H9 (cell line): ENCODE measurements around the gene RNF114. TPM values are rescaled to one million over a fixed set of nuclear protein-coding genes. Genes with fewer than 3 reads are reported as not detected.

Source experiments
- DNase-seq: peaks from one replicate; pipeline ENCODE4 v3.0.0-alpha.2; 2017
- H2AFZ ChIP-seq: one replicate; pipeline ENCODE4 v1.6.1; 2013; ENCODE audit warnings: mild to moderate bottlenecking, low read length, control low read depth, moderate library complexity
- H2AK5ac ChIP-seq: 2 replicates; pipeline ENCODE4 v1.6.1; 2013; ENCODE audit warnings: low read length, control low read depth, mixed read lengths; ENCODE audit not compliant: insufficient read length
- H2BK120ac ChIP-seq: one replicate; pipeline ENCODE4 v1.6.1; 2013; ENCODE audit warnings: low read depth, mild to moderate bottlenecking, low read length, control low read depth, inconsistent platforms; ENCODE audit not compliant: poor library complexity, severe bottlenecking
- H2BK12ac ChIP-seq: 2 replicates; pipeline ENCODE4 v1.6.1; 2013; ENCODE audit warnings: low read length, control low read depth, mixed read lengths, low read depth; ENCODE audit not compliant: insufficient read length
- H2BK15ac ChIP-seq: 2 replicates; pipeline ENCODE4 v1.6.1; 2013; ENCODE audit warnings: low read depth, low read length, control low read depth
- H2BK20ac ChIP-seq: one replicate; pipeline ENCODE4 v1.6.1; 2013; ENCODE audit warnings: low read depth, mild to moderate bottlenecking, low read length, control low read depth, inconsistent platforms; ENCODE audit not compliant: poor library complexity, severe bottlenecking
- H2BK5ac ChIP-seq: 2 replicates; pipeline ENCODE4 v1.6.1; 2013; ENCODE audit warnings: low read length, control low read depth, mixed read lengths; ENCODE audit not compliant: insufficient read length
- H3K14ac ChIP-seq: 2 replicates; pipeline ENCODE4 v1.6.1; 2013; ENCODE audit warnings: low read length, control low read depth; ENCODE audit not compliant: insufficient read depth
- H3K18ac ChIP-seq: 2 replicates; pipeline ENCODE4 v1.6.1; 2013; ENCODE audit warnings: low read depth, mild to moderate bottlenecking, mixed read lengths, low read length, control low read depth; ENCODE audit not compliant: insufficient read length
- H3K23ac ChIP-seq: 2 replicates; pipeline ENCODE4 v1.6.1; 2013; ENCODE audit warnings: low read length, control low read depth, mixed read lengths, low read depth; ENCODE audit not compliant: insufficient read length
- H3K23me2 ChIP-seq: 2 replicates; pipeline ENCODE4 v1.6.1; 2013; ENCODE audit warnings: low read depth, mild to moderate bottlenecking, mixed read lengths, low read length, control low read depth; ENCODE audit not compliant: insufficient read length, poor library complexity, severe bottlenecking
- H3K27ac ChIP-seq: 2 replicates; pipeline ENCODE4 v1.5.1; 2013; ENCODE audit warnings: low read length, control low read depth, mixed read lengths, low read depth; ENCODE audit not compliant: insufficient read length
- H3K27me3 ChIP-seq: 2 replicates; pipeline ENCODE4 v1.6.1; 2013; ENCODE audit warnings: low read length, control low read depth, inconsistent platforms; ENCODE audit not compliant: insufficient read depth
- H3K4ac ChIP-seq: 2 replicates; pipeline ENCODE4 v1.6.1; 2013; ENCODE audit warnings: low read depth, mild to moderate bottlenecking, control low read depth, inconsistent platforms, low read length, moderate library complexity
- H3K4me1 ChIP-seq: 2 replicates; pipeline ENCODE4 v1.6.1; 2013; ENCODE audit warnings: low read length, control low read depth, inconsistent platforms; ENCODE audit not compliant: insufficient read depth
- H3K4me2 ChIP-seq: 2 replicates; pipeline ENCODE4 v1.6.1; 2013; ENCODE audit warnings: low read length, control low read depth, mixed read lengths; ENCODE audit not compliant: insufficient read length, insufficient read depth
- H3K56ac ChIP-seq: 2 replicates; pipeline ENCODE4 v1.6.1; 2013; ENCODE audit warnings: low read depth, mild to moderate bottlenecking, mixed read lengths, low read length, control low read depth; ENCODE audit not compliant: insufficient read length
- H3K79me1 ChIP-seq: 2 replicates; pipeline ENCODE4 v1.6.1; 2013; ENCODE audit warnings: low read depth, mild to moderate bottlenecking, moderate library complexity, low read length, control low read depth, inconsistent platforms; ENCODE audit not compliant: insufficient read depth, poor library complexity, severe bottlenecking
- H3K79me2 ChIP-seq: 2 replicates; pipeline ENCODE4 v1.6.1; 2013; ENCODE audit warnings: low read length, control low read depth, inconsistent platforms; ENCODE audit not compliant: insufficient read depth
- H3K9ac ChIP-seq: 2 replicates; pipeline ENCODE4 v1.6.1; 2013; ENCODE audit warnings: low read length, control low read depth, mixed read lengths; ENCODE audit not compliant: insufficient read length; ENCODE audit errors: extremely low read depth
- H3K9me3 ChIP-seq: one replicate; pipeline ENCODE4 v1.6.1; 2013; ENCODE audit warnings: low read depth, low read length, inconsistent platforms; ENCODE audit not compliant: control insufficient read depth
- H3T11ph ChIP-seq: one replicate; pipeline ENCODE4 v1.6.1; 2013; ENCODE audit warnings: mild to moderate bottlenecking, low read length, control low read depth, inconsistent platforms
- H4K20me1 ChIP-seq: one replicate; pipeline ENCODE4 v1.6.1; 2013; ENCODE audit not compliant: control insufficient read depth, insufficient read length, insufficient read depth
- H4K5ac ChIP-seq: 2 replicates; pipeline ENCODE4 v1.6.1; 2013; ENCODE audit warnings: low read depth, mild to moderate bottlenecking, mixed read lengths, low read length, control low read depth; ENCODE audit not compliant: insufficient read length
- H4K8ac ChIP-seq: replicated peaks from 2 replicates; pipeline ENCODE4 v1.6.1; 2013; ENCODE audit warnings: low read length, control low read depth, mixed read lengths, low read depth; ENCODE audit not compliant: insufficient read length
- H4K91ac ChIP-seq: 2 replicates; pipeline ENCODE4 v1.6.1; 2013; ENCODE audit warnings: low read depth, mild to moderate bottlenecking, moderate library complexity, mixed read lengths, low read length, control low read depth; ENCODE audit not compliant: insufficient read length
- H3K27ac Mint-ChIP-seq, 3 experiments: 2 replicates in 2 of 3; 3 replicates in 1 of 3; pipeline ENCODE4 v1.8.0; 2020 to 2021; ENCODE audit warnings: mixed read lengths in 3 of 3, mild to moderate bottlenecking in 1 of 3, moderate library complexity in 1 of 3
- H3K27me3 Mint-ChIP-seq: 2 replicates; pipeline ENCODE4 v1.8.0; 2021; ENCODE audit warnings: low read depth, mild to moderate bottlenecking, moderate library complexity, mixed read lengths
- H3K36me3 Mint-ChIP-seq, 3 experiments: 2 replicates in 2 of 3; 3 replicates in 1 of 3; pipeline ENCODE4 v1.8.0; 2020 to 2021; ENCODE audit warnings: low read depth in 3 of 3, mixed read lengths in 3 of 3; ENCODE audit not compliant: insufficient read depth in 1 of 3
- H3K4me1 Mint-ChIP-seq, 2 experiments: 2 replicates each; pipeline ENCODE4 v1.8.0; 2020; ENCODE audit warnings: mixed read lengths in 2 of 2
- H3K4me3 Mint-ChIP-seq, 2 experiments: 2 replicates in 1 of 2; 3 replicates in 1 of 2; pipeline ENCODE4 v1.8.0; 2020 to 2021; ENCODE audit warnings: mild to moderate bottlenecking in 2 of 2, mixed read lengths in 2 of 2, moderate library complexity in 1 of 2
- H3K9me3 Mint-ChIP-seq, 2 experiments: 2 replicates in 1 of 2; 3 replicates in 1 of 2; pipeline ENCODE4 v1.8.0; 2020; ENCODE audit warnings: mild to moderate bottlenecking in 2 of 2, mixed read lengths in 2 of 2, moderate library complexity in 1 of 2
- WGBS: extraction: QIAGEN DNeasy Blood & Tissue Kit; methylation state at CpG from one replicate; pipeline ENCODE4 v1.1.7; 2013; ENCODE audit warnings: missing lambda C conversion rate, low lambda C conversion rate, mixed read lengths; ENCODE audit not compliant: insufficient read length; ENCODE audit errors: extremely low coverage; 5-methylcytosine and 5-hydroxymethylcytosine counted together
- total RNA-seq: library from RNA; stranded (reverse); gene quantifications from 2 replicates; pipeline ENCODE4 v1.2.1, GENCODE V29; 2021
- TF ChIP-seq, protein P1 (sequence below): fragments of 200-600 bp; sonication (generic); conservative IDR thresholded peaks from 3 replicates; pipeline ENCODE4 v1.8.0; 2021; ENCODE audit warnings: antibody characterized with exemption, mild to moderate bottlenecking

The RNF114 gene
- total RNA-seq, 1 experiment from 2014 or later, result 75.5 TPM

DNA sequence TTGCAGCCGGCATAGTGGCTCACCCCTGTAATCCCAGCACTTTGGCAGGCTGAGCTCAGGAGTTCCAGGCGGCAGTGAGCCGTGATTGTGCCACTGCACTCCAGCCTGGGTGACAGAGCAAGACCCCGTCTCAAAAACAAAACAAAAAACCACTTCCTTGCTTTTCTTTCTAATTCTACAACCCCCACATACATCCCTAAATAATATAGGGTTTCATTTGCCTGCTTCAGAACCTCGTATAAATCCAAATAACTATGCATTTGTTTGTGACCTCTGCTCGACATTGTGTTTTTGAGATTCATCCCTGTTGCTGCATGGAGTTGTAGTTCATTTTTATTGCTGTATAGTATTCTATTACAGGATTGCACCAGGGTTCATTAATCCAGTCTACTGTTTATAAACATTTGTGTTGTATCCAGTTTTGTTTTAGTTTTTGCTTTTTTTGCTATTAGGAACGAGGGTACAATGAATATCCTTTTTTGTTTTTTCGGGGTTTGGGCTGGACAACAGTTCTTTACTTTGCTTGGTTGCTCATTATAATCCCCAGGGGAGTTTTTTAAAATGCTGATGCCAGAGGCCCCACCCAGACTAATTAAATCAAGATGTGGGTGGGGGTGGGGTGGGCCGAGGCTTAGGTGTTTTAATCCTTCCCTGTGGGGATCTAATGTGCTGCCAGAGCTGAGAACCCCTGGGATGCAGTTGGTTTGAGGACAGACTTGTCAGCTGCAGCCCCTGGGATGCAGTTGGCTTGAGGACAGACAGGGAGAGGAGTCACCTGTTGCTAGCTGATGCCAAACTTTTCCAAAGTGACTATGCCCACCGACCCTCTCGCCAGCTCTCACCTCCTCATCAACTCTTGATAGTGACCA is 44.2 kb downstream of the RNF114 start:
- Histone ChIP-seq H3K4me1 (peaks cover 12% of the 10 kb centered on the region), H3K56ac (no peak overlapping the region), H3K18ac (no peak overlapping the region), H2BK20ac (no peak overlapping the region), H2BK15ac (no peak overlapping the region), H3K14ac (no peak overlapping the region), H3K9me3 (no peaks in the 10 kb centered on the region), H4K91ac (no peak overlapping the region), H4K5ac (no peak overlapping the region), H4K8ac (no peak overlapping the region), H3K23me2 (peaks cover 15% of the 10 kb centered on the region), H3K23ac (no peak overlapping the region), H2BK5ac (no peak overlapping the region), H3K79me1 (no peaks in the 10 kb centered on the region), H3K27me3 (peaks cover 2% of the 10 kb centered on the region; the same call in 1 of the 2 replicates), H3K9ac (no peak overlapping the region), H4K20me1 (no peaks in the 10 kb centered on the region), H3K4ac (no peak overlapping the region), H2BK120ac (no peak overlapping the region), H2AFZ (no peak overlapping the region), H2AK5ac (no peak overlapping the region), H3K27ac (no peak overlapping the region), H3K4me2 (no peak overlapping the region), H2BK12ac (no peak overlapping the region), H3T11ph (no peak overlapping the region), H3K79me2 (no peaks in the 10 kb centered on the region; the same call in 1 of the 2 replicates)
- no CpG with 5 or more reads among the region's 11 CpGs for WGBS
- peaks cover 6 to 17% (median 10%) of the 10 kb centered on the region in 3 experiments; a peak in 6 of 7 replicates for H3K36me3 Mint-ChIP-seq
- H3K4me1 Mint-ChIP-seq, result peaks cover 55 to 66% of the 10 kb centered on the region in 2 experiments
- DNase-seq, result no peak
- H3K9me3 Mint-ChIP-seq, result peaks cover 0 to 2% of the 10 kb centered on the region in 2 experiments; a peak in 1 of 5 replicates
- H3K27ac Mint-ChIP-seq, result no peak overlapping the region
- peaks cover 39% of the 10 kb centered on the region for H3K27me3 Mint-ChIP-seq
- TF ChIP-seq, protein P1, sequence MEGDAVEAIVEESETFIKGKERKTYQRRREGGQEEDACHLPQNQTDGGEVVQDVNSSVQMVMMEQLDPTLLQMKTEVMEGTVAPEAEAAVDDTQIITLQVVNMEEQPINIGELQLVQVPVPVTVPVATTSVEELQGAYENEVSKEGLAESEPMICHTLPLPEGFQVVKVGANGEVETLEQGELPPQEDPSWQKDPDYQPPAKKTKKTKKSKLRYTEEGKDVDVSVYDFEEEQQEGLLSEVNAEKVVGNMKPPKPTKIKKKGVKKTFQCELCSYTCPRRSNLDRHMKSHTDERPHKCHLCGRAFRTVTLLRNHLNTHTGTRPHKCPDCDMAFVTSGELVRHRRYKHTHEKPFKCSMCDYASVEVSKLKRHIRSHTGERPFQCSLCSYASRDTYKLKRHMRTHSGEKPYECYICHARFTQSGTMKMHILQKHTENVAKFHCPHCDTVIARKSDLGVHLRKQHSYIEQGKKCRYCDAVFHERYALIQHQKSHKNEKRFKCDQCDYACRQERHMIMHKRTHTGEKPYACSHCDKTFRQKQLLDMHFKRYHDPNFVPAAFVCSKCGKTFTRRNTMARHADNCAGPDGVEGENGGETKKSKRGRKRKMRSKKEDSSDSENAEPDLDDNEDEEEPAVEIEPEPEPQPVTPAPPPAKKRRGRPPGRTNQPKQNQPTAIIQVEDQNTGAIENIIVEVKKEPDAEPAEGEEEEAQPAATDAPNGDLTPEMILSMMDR, result no peak
- H3K4me3 Mint-ChIP-seq, result peak overlapping the region in 1 of 2 experiments; percentile 69; a peak in 4 of 5 replicates
